BJ (cell line): ENCODE results near the gene PDGFD. TPM values are rescaled to one million over a fixed set of nuclear protein-coding genes. Genes with fewer than 3 reads are reported as not detected.

Source experiments
- CTCF ChIA-PET: fragments of 350-600 bp; formaldehyde crosslinking; extraction: SDS; loops from one replicate; lab custom pipeline; 2021; ENCODE audit warnings: antibody characterized with exemption, inconsistent platforms; lab: Yijun Ruan, JAX
- POLR2A ChIA-PET: fragments of 300-600 bp; sonication (Branson Sonifier 250); formaldehyde crosslinking; extraction: SDS; loops from one replicate; lab custom pipeline; 2021; ENCODE audit warnings: antibody characterized with exemption; lab: Charles Lee
- DNase-seq: peaks from one replicate; pipeline ENCODE4 v3.0.0-alpha.2; 2011; ENCODE audit warnings: low read depth
- H3K27me3 ChIP-seq: 2 replicates; pipeline ENCODE4 v1.6.0; 2011; ENCODE audit warnings: low read length; ENCODE audit not compliant: control insufficient read depth, insufficient read depth
- H3K36me3 ChIP-seq: 2 replicates; pipeline ENCODE4 v1.5.1; 2011; ENCODE audit warnings: low read length; ENCODE audit not compliant: control insufficient read depth, insufficient read depth
- H3K4me3 ChIP-seq: 2 replicates; pipeline ENCODE4 v1.5.1; 2011; ENCODE audit warnings: low read depth, mild to moderate bottlenecking, control low read depth, low read length
- CTCF ChIP-seq: IDR thresholded peaks from 2 replicates; pipeline ENCODE4 v1.5.1; 2011; ENCODE audit warnings: low read depth, mild to moderate bottlenecking, control low read depth, inconsistent platforms, low read length, moderate library complexity; ENCODE audit not compliant: insufficient read depth
- polyA plus RNA-seq: library from polyadenylated mRNA; depleted of rRNA; stranded (reverse); fragments of >200 nt; gene quantifications from 2 replicates; pipeline ENCODE4 v1.2.3, GENCODE V29; 2011

The PDGFD gene
- polyA plus RNA-seq, 1 experiment = 0.72 TPM

DNA sequence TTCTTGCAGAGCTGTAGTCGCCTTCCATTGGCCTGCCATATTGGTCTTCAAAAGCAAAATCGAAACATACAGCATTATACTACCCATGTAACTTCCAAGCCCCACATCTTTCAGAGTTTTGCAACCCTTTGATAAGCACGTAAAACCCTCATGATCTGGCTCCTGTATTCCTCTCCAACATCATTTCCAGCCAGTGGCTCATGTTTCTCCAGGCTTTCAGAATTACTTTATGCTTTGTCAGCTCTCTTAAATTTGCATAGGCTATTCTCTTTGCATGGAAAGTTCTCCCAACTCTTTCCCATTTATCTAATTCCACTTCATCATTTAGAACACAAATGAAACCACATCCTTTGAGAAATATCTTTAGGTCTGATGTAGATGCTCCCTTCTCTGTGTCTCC is 195.3 kb downstream of the PDGFD start:
- Histone ChIP-seq H3K4me3 (no peak overlapping the region), H3K36me3 (no peaks in the 10 kb centered on the region), H3K27me3 (no peaks in the 10 kb centered on the region)
- TF ChIP-seq CTCF = no peak
- CTCF ChIA-PET = no interaction called here
- POLR2A ChIA-PET = no interaction called here
- no peak for DNase-seq

- Histone ChIP-seq H3K4me3 (no peak overlapping the region), H3K36me3 (no peaks in the 10 kb centered on the region), H3K27me3 (no peaks in the 10 kb centered on the region)
- ChIA-PET CTCF (no interaction called here), POLR2A (no interaction called here)
- no peak for DNase-seq
- TF ChIP-seq CTCF = no peak
Observed at GRCh38 chr11:103967985-103968384, 196.0 kb downstream of the PDGFD start.

GRCh38 chr11:103964390-103964789 is 199.6 kb downstream of the PDGFD start:
- ChIA-PET CTCF (interaction anchor here (1.5 kb wide), 1 partner anchor 14 kb away, joined by 5 read pairs; no protein-coding TSS in a partner anchor), POLR2A (no interaction called here)
- no peak for TF ChIP-seq CTCF
- DNase-seq = no peak
- H3K4me3 ChIP-seq = no peak overlapping the region
- no peaks in the 10 kb centered on the region for H3K36me3 ChIP-seq
- H3K27me3 ChIP-seq = no peaks in the 10 kb centered on the region

DNA sequence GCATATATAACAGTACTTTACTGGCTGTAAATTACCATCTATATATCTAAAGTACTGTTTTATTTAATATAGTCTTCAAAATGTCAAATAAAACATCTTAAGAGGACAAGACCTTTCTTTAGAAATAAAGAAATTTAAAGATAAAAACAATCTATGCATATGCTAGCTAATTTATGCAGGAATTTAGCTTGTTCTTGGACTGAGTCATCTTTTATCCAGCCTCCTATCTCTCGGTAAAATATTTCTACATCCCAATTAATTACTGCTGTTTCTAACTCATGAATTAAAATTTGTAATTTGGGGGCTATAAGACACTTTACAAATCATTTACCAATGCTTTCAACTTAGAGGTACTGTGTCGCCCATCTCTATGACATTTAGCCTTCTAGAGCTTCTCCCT is 200.3 kb downstream of the PDGFD start:
- Histone ChIP-seq H3K36me3 (no peaks in the 10 kb centered on the region), H3K4me3 (no peak overlapping the region), H3K27me3 (no peaks in the 10 kb centered on the region)
- CTCF ChIA-PET = interaction anchor here (1.5 kb wide), 1 partner anchor 15 kb away, joined by 5 read pairs; no protein-coding TSS in a partner anchor
- no peak for TF ChIP-seq CTCF
- no peak for DNase-seq
- POLR2A ChIA-PET = no interaction called here

- CTCF ChIA-PET = no interaction called here
- Histone ChIP-seq H3K27me3 (no peaks in the 10 kb centered on the region), H3K36me3 (no peaks in the 10 kb centered on the region), H3K4me3 (no peak overlapping the region)
- no peak for DNase-seq
- POLR2A ChIA-PET = no interaction called here
- TF ChIP-seq CTCF = no peak
Observed at GRCh38 chr11:103961010-103961409, 202.9 kb downstream of the PDGFD start.
